Body of pancreas (tissue), 4 donors: ENCODE results near the gene HERPUD1.

Experiments
- POLR2A ChIP-seq, 3 donors: fragments of 450-650 bp; IDR thresholded peaks; one replicate each; pipeline ENCODE4 v1.6.1; 2016; ENCODE audit warnings: antibody characterized with exemption in 3 of 3, mild to moderate bottlenecking in 2 of 3
- TF ChIP-seq, protein P1 (sequence below), 7 experiments: fragments of 450-650 bp in 4 of 7; fragments of 200-600 bp in 3 of 7; sonication (generic) in 3 of 7; IDR thresholded peaks; one replicate each; pipeline ENCODE4 v1.5.1; 2016 to 2019; ENCODE audit warnings: antibody characterized with exemption in 7 of 7

DNA sequence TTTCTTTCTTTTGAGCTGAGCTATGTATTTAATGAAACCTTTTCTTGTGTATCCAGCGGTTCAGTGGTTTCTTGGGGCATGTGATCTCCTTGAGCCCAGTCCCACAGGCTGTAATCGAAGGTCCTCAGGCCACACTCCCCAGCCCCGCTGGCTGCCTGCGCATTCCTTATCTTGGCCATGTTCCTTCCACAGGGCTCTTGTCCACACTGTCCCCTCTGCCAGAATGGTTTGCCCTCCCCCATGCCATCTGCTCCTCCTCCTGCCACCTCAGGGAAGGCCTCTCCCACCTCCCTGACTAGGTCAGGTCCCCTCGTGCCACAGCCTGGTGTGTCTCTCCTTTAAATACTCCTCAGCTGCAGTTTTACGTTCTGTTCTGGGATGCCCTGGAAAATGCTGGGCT, 45.3 kb downstream of the HERPUD1 start:
- TF ChIP-seq, protein P1, sequence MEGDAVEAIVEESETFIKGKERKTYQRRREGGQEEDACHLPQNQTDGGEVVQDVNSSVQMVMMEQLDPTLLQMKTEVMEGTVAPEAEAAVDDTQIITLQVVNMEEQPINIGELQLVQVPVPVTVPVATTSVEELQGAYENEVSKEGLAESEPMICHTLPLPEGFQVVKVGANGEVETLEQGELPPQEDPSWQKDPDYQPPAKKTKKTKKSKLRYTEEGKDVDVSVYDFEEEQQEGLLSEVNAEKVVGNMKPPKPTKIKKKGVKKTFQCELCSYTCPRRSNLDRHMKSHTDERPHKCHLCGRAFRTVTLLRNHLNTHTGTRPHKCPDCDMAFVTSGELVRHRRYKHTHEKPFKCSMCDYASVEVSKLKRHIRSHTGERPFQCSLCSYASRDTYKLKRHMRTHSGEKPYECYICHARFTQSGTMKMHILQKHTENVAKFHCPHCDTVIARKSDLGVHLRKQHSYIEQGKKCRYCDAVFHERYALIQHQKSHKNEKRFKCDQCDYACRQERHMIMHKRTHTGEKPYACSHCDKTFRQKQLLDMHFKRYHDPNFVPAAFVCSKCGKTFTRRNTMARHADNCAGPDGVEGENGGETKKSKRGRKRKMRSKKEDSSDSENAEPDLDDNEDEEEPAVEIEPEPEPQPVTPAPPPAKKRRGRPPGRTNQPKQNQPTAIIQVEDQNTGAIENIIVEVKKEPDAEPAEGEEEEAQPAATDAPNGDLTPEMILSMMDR (IDR thresholded peaks at IDR 0.05) = no peak
- TF ChIP-seq POLR2A (IDR thresholded peaks at IDR 0.05) = no peak
